Stimulated activated CD4-positive, alpha-beta T cell treated with anti-CD3 and anti-CD28 coated beads, Interleukin-15, amount 100 ng/mL, for 1 hour (primary cell): ENCODE results near the gene PARP11.

ENCODE experiments used
- DNase-seq, 2 donors: peaks; one replicate each; pipeline ENCODE4 v3.0.0-alpha.2; 2020; ENCODE audit warnings: low read depth in 1 of 2, low spot score in 1 of 2

Gene PARP11

GRCh38 chr12:3775385-3776035 is 97.7 kb downstream of the PARP11 start:
- no peak for DNase-seq

- no peak for DNase-seq
Observed at GRCh38 chr12:3772380-3772779, 100.8 kb downstream of the PARP11 start.

- DNase-seq = no peak
Observed at GRCh38 chr12:3771853-3772252, 101.3 kb downstream of the PARP11 start.

GRCh38 chr12:3770891-3771290 is 102.3 kb downstream of the PARP11 start:
- no peak for DNase-seq

GRCh38 chr12:3768911-3769447 is 104.2 kb downstream of the PARP11 start:
- DNase-seq = no peak

- no peak for DNase-seq
Observed at GRCh38 chr12:3761116-3761735, 112.0 kb downstream of the PARP11 start.

- no peak for DNase-seq
Observed at GRCh38 chr12:3759878-3760277, 113.3 kb downstream of the PARP11 start.
